Prostate gland (tissue), 2 donors: ENCODE measurements around the gene ZFP91. TPM values are rescaled to one million over a fixed set of nuclear protein-coding genes. Genes with fewer than 3 reads are reported as not detected.

Source experiments
- DNase-seq: peaks from one replicate; pipeline ENCODE4 v3.0.0-alpha.2; 2019; ENCODE audit warnings: low spot score
- H3K27ac ChIP-seq, 2 donors: fragments of 200-600 bp; sonication (generic); 2 replicates each; pipeline ENCODE4 v1.5.1; 2017 to 2019
- H3K27me3 ChIP-seq: fragments of 200-600 bp; sonication (generic); replicated peaks from 2 replicates; pipeline ENCODE4 v1.5.1; 2019; ENCODE audit not compliant: insufficient read depth
- H3K36me3 ChIP-seq, 2 donors: fragments of 200-600 bp; sonication (generic); 1 replicate in 1 of 2; 2 replicates in 1 of 2; pipeline versions ENCODE4 v1.5.1 to v1.8.1; 2017 to 2019
- H3K4me1 ChIP-seq: fragments of 200-600 bp; sonication (generic); replicated peaks from 2 replicates; pipeline ENCODE4 v1.5.1; 2019
- H3K4me3 ChIP-seq, 2 donors: fragments of 200-600 bp; sonication (generic); 2 replicates each; pipeline ENCODE4 v1.5.1; 2017 to 2019
- H3K9me3 ChIP-seq: fragments of 200-600 bp; sonication (generic); 2 replicates; pipeline ENCODE4 v1.5.1; 2017
- POLR2A ChIP-seq: fragments of 450-650 bp; IDR thresholded peaks from one replicate; pipeline ENCODE4 v1.6.1; 2016; ENCODE audit warnings: antibody characterized with exemption, mild to moderate bottlenecking
- POLR2AphosphoS5 ChIP-seq: sonication (generic); formaldehyde crosslinking; IDR thresholded peaks from one replicate; pipeline ENCODE4 v1.6.1; 2017; ENCODE audit warnings: antibody characterized with exemption
- WGBS: methylation state at CpG from one replicate; pipeline ENCODE4 v1.1.5; 2018; 5-methylcytosine and 5-hydroxymethylcytosine counted together
- intact Hi-C: fragments of 100-400 bp; cut with DNase I; formaldehyde crosslinking; loops from one replicate; pipeline ENCODE4 v1.14.2; 2022
- total RNA-seq, 2 donors: library from RNA; depleted of rRNA; stranded (reverse); fragments of >200 nt; gene quantifications; one replicate each; pipeline ENCODE4 v1.1.0, GENCODE V29; 2016
- TF ChIP-seq, protein P1 (sequence below), 4 experiments: fragments of 200-600 bp in 2 of 4; fragments of 450-650 bp in 2 of 4; sonication (generic) in 2 of 4; IDR thresholded peaks; 1 replicate in 3 of 4; 2 replicates in 1 of 4; pipeline ENCODE4 v1.5.1; 2016 to 2019; ENCODE audit warnings: antibody characterized with exemption in 4 of 4, mild to moderate bottlenecking in 2 of 4, moderate library complexity in 2 of 4

The ZFP91 gene
- total RNA-seq, 2 donors from 2014 or later = 34.0 to 70.7 TPM

DNA sequence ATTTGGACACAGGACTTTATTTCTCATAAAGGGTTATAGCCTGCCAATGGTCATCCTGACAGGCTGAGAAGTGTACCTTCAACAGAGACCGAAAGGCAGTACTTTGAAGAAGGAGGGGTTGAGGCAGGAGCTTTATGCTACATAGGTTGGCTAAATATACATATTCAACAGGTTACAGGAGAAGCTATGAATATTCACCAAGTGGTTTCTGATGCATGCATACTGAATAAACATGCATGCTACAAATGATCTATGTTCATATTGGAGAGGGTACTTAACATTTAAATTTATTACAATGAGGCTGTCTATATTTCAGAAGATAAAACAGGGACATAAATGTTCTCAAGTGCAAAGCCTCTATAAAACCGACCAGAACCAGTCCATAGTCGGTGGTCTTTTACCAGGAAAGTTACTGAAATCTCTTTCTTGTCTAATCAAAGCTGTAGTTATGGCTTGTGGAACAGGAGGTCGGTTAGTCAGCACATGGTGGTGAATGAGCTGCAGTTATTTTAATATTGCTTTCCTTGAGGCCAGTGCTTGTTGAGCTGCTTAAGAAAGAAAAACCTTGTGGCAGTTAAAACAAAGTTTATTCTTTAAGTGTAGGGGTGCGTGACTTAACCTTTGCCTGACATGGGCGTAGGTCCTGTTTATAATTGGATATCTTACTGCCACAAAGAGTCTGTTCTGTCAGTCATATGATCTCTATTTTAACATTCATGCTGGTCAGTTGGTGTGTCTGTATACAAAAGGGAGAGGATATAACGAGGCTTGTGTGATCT lies 63.1 kb downstream of the ZFP91 start:
- Histone ChIP-seq H3K9me3 (no peaks in the 10 kb centered on the region), H3K27ac (no peak overlapping the region), H3K36me3 (no peaks in the 10 kb centered on the region), H3K4me1 (no peaks in the 10 kb centered on the region), H3K27me3 (no peaks in the 10 kb centered on the region), H3K4me3 (no peak overlapping the region)
- intact Hi-C loops = no loop called here
- TF ChIP-seq POLR2AphosphoS5 (no peak), POLR2A (no peak)
- TF ChIP-seq, protein P1, sequence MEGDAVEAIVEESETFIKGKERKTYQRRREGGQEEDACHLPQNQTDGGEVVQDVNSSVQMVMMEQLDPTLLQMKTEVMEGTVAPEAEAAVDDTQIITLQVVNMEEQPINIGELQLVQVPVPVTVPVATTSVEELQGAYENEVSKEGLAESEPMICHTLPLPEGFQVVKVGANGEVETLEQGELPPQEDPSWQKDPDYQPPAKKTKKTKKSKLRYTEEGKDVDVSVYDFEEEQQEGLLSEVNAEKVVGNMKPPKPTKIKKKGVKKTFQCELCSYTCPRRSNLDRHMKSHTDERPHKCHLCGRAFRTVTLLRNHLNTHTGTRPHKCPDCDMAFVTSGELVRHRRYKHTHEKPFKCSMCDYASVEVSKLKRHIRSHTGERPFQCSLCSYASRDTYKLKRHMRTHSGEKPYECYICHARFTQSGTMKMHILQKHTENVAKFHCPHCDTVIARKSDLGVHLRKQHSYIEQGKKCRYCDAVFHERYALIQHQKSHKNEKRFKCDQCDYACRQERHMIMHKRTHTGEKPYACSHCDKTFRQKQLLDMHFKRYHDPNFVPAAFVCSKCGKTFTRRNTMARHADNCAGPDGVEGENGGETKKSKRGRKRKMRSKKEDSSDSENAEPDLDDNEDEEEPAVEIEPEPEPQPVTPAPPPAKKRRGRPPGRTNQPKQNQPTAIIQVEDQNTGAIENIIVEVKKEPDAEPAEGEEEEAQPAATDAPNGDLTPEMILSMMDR (IDR thresholded peaks at IDR 0.05) = no peak
- 64% methylated on average over 7 of the region's 7 CpGs for WGBS
- DNase-seq = no peak

DNA sequence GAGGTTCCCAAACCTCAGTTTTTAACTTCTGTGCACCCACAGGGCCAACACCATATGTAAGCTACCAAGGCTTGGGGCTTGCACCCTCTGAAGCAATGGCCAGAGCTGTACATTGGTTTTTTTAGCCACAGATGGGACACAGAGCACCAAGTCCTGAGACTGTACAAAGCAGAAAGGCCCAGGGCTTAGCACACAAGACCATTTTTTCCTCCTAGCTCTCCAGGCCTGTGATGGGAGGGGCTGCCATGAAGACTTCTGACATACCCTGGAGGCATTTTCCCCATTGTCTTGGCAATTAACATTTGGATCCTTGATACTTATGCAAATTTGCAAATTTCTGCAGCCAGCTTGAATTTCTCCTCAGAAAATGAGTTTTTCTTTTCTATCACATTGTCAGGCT lies 67.0 kb downstream of the ZFP91 start:
- no peaks in the 10 kb centered on the region for H3K9me3 ChIP-seq
- DNase-seq = no peak
- H3K27ac ChIP-seq = no peak overlapping the region
- intact Hi-C loops = no loop called here
- H3K4me3 ChIP-seq = no peak overlapping the region
- H3K36me3 ChIP-seq = no peaks in the 10 kb centered on the region
- no peak for TF ChIP-seq POLR2AphosphoS5
- no peak for TF ChIP-seq POLR2A
- TF ChIP-seq, protein P1 (IDR thresholded peaks at IDR 0.05) = no peak
- H3K4me1 ChIP-seq = no peaks in the 10 kb centered on the region
- no peaks in the 10 kb centered on the region for H3K27me3 ChIP-seq

DNA sequence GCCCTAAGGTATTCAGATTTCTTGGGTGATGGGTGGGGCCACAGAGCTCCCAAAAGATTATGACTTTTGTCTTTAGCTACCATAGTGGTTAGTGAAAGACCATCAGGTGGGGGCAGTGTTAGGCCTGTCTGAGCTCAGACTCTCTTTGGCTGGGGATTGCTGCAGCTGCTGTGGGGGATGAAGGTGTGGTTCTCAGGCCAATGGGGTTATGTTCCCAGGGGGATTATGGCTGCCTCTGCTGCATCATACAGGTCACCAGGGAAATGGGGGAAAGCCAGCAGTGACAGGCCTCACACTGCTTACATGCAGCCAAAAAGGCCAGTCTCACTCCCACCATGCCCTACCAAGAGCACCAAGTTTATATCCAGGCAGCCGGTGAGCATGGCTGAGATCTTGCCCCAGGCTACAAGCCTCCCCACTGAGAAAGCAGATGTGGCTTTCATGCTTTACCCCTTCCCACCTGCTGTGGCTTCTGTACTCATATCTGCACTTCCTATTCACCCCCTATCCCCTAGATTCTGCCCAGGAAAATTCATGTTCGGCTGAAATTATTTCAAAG lies 68.4 kb downstream of the ZFP91 start:
- Histone ChIP-seq H3K9me3 (no peaks in the 10 kb centered on the region), H3K27me3 (no peaks in the 10 kb centered on the region), H3K27ac (no peak overlapping the region), H3K4me1 (no peaks in the 10 kb centered on the region), H3K36me3 (no peaks in the 10 kb centered on the region), H3K4me3 (no peak overlapping the region)
- intact Hi-C loops = no loop called here
- DNase-seq = no peak
- TF ChIP-seq, protein P1 (IDR thresholded peaks at IDR 0.05) = no peak
- TF ChIP-seq POLR2A = no peak
- no peak for TF ChIP-seq POLR2AphosphoS5
- WGBS = 82% methylated on average over 2 of the region's 2 CpGs

DNA sequence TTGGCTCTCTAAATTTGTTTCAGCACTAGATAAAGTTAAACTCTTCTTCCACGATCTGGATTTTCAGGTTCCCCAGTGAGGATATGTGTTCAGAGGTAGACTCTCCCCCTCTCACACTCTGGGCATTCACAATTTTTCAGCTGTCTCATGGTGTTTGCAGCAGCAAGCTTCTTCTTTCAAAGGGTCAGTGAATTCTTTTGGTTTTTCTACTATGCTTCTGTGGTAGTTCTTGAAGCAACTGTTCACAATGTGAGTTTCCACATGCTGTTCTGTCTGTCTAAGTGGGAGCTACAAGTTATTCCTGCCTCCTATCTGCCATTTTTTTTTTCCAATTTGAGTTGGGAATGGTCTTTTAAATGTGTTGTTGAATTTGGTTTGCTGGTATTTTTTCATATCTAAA lies 69.0 kb downstream of the ZFP91 start:
- TF ChIP-seq POLR2A = no peak
- TF ChIP-seq POLR2AphosphoS5 = no peak
- TF ChIP-seq, protein P1 (IDR thresholded peaks at IDR 0.05) = no peak
- intact Hi-C loops = no loop called here
- 47% methylated on average over 1 of the region's 1 CpG for WGBS
- no peaks in the 10 kb centered on the region for H3K4me1 ChIP-seq
- H3K27ac ChIP-seq = no peak overlapping the region
- no peaks in the 10 kb centered on the region for H3K36me3 ChIP-seq
- no peaks in the 10 kb centered on the region for H3K27me3 ChIP-seq
- H3K4me3 ChIP-seq = no peak overlapping the region
- no peaks in the 10 kb centered on the region for H3K9me3 ChIP-seq
- DNase-seq = no peak

DNA sequence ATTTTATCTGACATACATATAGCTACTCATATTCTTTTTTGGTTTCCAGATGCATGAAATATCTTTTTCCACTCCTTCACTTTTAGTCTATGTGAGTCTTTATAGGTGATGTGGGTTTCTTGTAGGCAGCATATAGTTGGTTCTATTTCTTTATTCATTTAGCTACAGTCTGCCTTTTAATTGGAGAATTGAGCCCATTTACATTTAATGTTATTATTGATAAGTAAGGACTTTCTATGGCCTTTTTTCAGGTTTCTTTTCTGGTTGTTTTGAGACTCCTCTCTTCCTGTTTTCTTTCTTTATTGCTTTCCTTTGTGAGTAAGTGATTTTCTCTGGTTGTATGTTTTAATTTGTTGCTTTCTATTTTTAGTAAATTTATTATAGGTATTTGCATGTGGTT lies 70.8 kb downstream of the ZFP91 start:
- TF ChIP-seq POLR2AphosphoS5 = no peak

More for the DNA sequence above, 70.8 kb downstream of the ZFP91 start:
- H3K36me3 ChIP-seq = no peaks in the 10 kb centered on the region
- H3K4me3 ChIP-seq = no peak overlapping the region
- no peak for DNase-seq
- intact Hi-C loops = no loop called here
- no peaks in the 10 kb centered on the region for H3K27me3 ChIP-seq
- H3K4me1 ChIP-seq = no peaks in the 10 kb centered on the region
- H3K9me3 ChIP-seq = no peaks in the 10 kb centered on the region
- no peak overlapping the region for H3K27ac ChIP-seq
